Measurements from ENCODE around the gene SNUPN. TPM values are rescaled to one million over a fixed set of nuclear protein-coding genes. Genes with fewer than 3 reads are reported as not detected.
"Not testable (repeated sequence)": the region's sequence is repeated elsewhere in the genome, so short reads cannot be mapped to it uniquely, and the experiment has no call there.

Gene SNUPN
- total RNA-seq, 4 donors from 2014 or later = 17.6 to 23.2 (median 18.7) TPM

GRCh38 chr15:75578173-75578947, 47.2 kb downstream of the SNUPN start:
- no peak for DNase-seq (ENCODE audit: low spot score)
- peak; percentile 45 for ATAC-seq (ENCODE audit: low FRiP score)
- no peak for TF ChIP-seq CTCF (IDR thresholded peaks at IDR 0.05)

GRCh38 chr15:75577401-75578172, 47.9 kb downstream of the SNUPN start:
- ATAC-seq (ENCODE audit: low FRiP score) (peak; percentile 5), DNase-seq (ENCODE audit: low spot score) (no peak)
- TF ChIP-seq CTCF (IDR thresholded peaks at IDR 0.05) = no peak

- no peak for TF ChIP-seq CTCF (IDR thresholded peaks at IDR 0.05)
- DNase-seq (ENCODE audit: low spot score) (no peak), ATAC-seq (ENCODE audit: low FRiP score) (no peak)
These were observed 51.7 kb downstream of the SNUPN start for GRCh38 chr15:75573648-75574384.

GRCh38 chr15:75570126-75570845, 55.2 kb downstream of the SNUPN start:
- ATAC-seq (ENCODE audit: low FRiP score) (no peak), DNase-seq (ENCODE audit: low spot score) (no peak)
- no peak for TF ChIP-seq CTCF (IDR thresholded peaks at IDR 0.05)

- DNase-seq (ENCODE audit: low spot score) (no peak), ATAC-seq (ENCODE audit: low FRiP score) (no peak)
- TF ChIP-seq CTCF (IDR thresholded peaks at IDR 0.05) = no peak
These were observed 60.2 kb downstream of the SNUPN start for GRCh38 chr15:75565062-75565970.

GRCh38 chr15:75561888-75562287, 63.6 kb downstream of the SNUPN start:
- DNase-seq (ENCODE audit: low spot score) (no peak), ATAC-seq (ENCODE audit: low FRiP score) (no peak)
- TF ChIP-seq CTCF (IDR thresholded peaks at IDR 0.05) = no peak

- DNase-seq (ENCODE audit: low spot score); ATAC-seq (ENCODE audit: low FRiP score): not testable (repeated sequence)
These were observed 66.2 kb downstream of the SNUPN start for GRCh38 chr15:75559360-75559759.

GRCh38 chr15:75558955-75559354, 66.6 kb downstream of the SNUPN start:
- not testable (repeated sequence) for ATAC-seq (ENCODE audit: low FRiP score); DNase-seq (ENCODE audit: low spot score)
